Gastrocnemius medialis (tissue), 4 donors: ENCODE measurements around the gene ERICH6. TPM values are rescaled to one million over a fixed set of nuclear protein-coding genes. Genes with fewer than 3 reads are reported as not detected.

ENCODE experiments used
- ATAC-seq, 2 donors: fragments of 150-250 bp; one replicate each; pipeline ENCODE4 v1.9.1; 2016
- DNase-seq, 2 donors: peaks; one replicate each; pipeline ENCODE4 v3.0.0-alpha.2; 2019
- H3K27ac ChIP-seq, 4 donors: fragments of 200-600 bp; sonication (generic); 1 replicate in 1 of 4; 2 replicates in 3 of 4; pipeline ENCODE4 v1.5.1; 2016 to 2018; ENCODE audit warnings: mild to moderate bottlenecking in 2 of 4, moderate library complexity in 1 of 4
- H3K27me3 ChIP-seq, 3 donors: fragments of 200-600 bp; sonication (generic) in 2 of 3; 1 replicate in 1 of 3; 2 replicates in 2 of 3; pipeline versions ENCODE4 v1.5.1 to v1.6.0; 2016 to 2019; ENCODE audit warnings: mild to moderate bottlenecking in 1 of 3, moderate library complexity in 1 of 3
- H3K36me3 ChIP-seq, 2 donors: fragments of 200-600 bp; sonication (generic) in 1 of 2; one replicate each; pipeline ENCODE4 v1.5.1; 2017 to 2018
- H3K4me1 ChIP-seq, 2 donors: fragments of 200-600 bp; sonication (generic) in 1 of 2; one replicate each; pipeline ENCODE4 v1.5.1; 2016 to 2017; ENCODE audit warnings: mild to moderate bottlenecking in 2 of 2
- H3K4me3 ChIP-seq, 4 donors: fragments of 200-600 bp; sonication (generic) in 3 of 4; 1 replicate in 1 of 4; 2 replicates in 3 of 4; pipeline ENCODE4 v1.5.1; 2016 to 2019; ENCODE audit warnings: mild to moderate bottlenecking in 2 of 4
- H3K9me3 ChIP-seq, 3 donors: fragments of 200-600 bp; sonication (generic) in 2 of 3; 1 replicate in 1 of 3; 2 replicates in 2 of 3; pipeline ENCODE4 v1.5.1; 2016 to 2019
- CTCF ChIP-seq, 5 experiments: fragments of 450-650 bp in 3 of 5; fragments of 200-600 bp in 2 of 5; sonication (generic) in 2 of 5; IDR thresholded peaks in 4 of 5; conservative IDR thresholded peaks in 1 of 5; 1 replicate in 4 of 5; 2 replicates in 1 of 5; pipeline ENCODE4 v1.5.1; 2016 to 2019; ENCODE audit warnings: antibody characterized with exemption in 5 of 5, mild to moderate bottlenecking in 3 of 5, moderate library complexity in 3 of 5
- POLR2A ChIP-seq, 2 donors: fragments of 450-650 bp; IDR thresholded peaks; one replicate each; pipeline ENCODE4 v1.6.1; 2017; ENCODE audit warnings: antibody characterized with exemption in 2 of 2, mild to moderate bottlenecking in 2 of 2, moderate library complexity in 2 of 2
- in situ Hi-C, 4 donors: fragments of 200-750 bp; cut with MboI; loops; one replicate each; pipeline versions ENCODE4 v1.15.0 to v1.8.0; 2017; ENCODE audit warnings: low sequenced_read_pairs in 4 of 4
- intact Hi-C: fragments of 100-400 bp; cut with DNase I; formaldehyde crosslinking; loops from one replicate; pipeline ENCODE4 v1.15.1; 2023; ENCODE audit warnings: low total_unique reads
- total RNA-seq, 4 donors: library from RNA; depleted of rRNA; stranded (reverse); fragments of >200 nt; gene quantifications; one replicate each; pipeline versions ENCODE4 v1.1.0 to v1.2.3, GENCODE V29; 2016

The ERICH6 gene
- total RNA-seq, 4 donors from 2014 or later: not detected

DNA sequence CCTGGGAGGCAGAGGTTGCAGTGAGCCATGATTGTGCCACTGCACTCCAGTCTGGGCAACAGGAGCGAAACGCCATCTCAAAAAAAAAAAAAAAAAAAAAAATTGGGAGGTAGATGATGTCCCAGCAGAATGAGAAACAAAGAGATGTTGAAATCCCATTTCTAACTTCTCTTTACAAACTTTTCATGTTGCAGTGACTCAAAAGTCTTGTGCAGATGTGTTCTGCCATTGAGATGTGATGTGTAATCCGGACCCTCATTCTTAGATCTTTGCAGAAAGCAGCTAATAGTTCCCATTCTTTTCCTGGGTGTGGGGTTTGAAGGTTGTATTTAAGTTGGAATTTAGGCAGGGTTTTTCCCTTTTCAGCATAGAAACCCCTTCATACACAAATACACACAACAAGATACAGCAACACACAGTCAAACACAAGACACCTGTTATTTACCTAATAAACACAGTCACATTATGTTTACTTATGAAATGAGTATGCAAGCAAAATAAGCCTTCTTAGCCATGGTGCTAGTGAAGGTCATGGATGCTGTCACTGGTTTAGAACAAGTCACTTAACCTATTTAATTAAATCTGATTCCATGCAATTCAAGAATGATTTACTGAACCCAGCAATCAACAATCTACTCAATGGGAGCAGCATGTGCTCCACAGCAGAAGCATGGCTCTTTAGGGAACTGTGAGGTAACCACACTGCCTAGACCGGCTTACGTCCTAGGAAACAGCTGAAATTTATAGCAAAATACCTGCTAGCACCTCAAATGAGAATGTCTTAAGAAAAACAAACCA lies 44.4 kb upstream of the ERICH6 start:
- H3K27me3 ChIP-seq: no peaks in the 10 kb centered on the region
- intact Hi-C loops: no loop called here
- DNase-seq (no peak), ATAC-seq (peak in 1 of 2 donors; percentile 18)
- no peak overlapping the region for H3K4me3 ChIP-seq
- no peaks in the 10 kb centered on the region for H3K9me3 ChIP-seq
- H3K4me1 ChIP-seq: peaks cover 50 to 58% of the 10 kb centered on the region in 2 donors
- H3K36me3 ChIP-seq: no peaks in the 10 kb centered on the region
- in situ Hi-C loops: no loop called here
- H3K27ac ChIP-seq: peak overlapping the region in 1 of 4 donors; percentile 10
- TF ChIP-seq CTCF (IDR thresholded peaks at IDR 0.05 in 4 of 5, conservative IDR thresholded peaks at IDR 0.05 in 1 of 5) (no peak), POLR2A (IDR thresholded peaks at IDR 0.05) (no peak)

- no peak for DNase-seq
- Histone ChIP-seq H3K4me1 (peaks cover 47 to 57% of the 10 kb centered on the region in 2 donors), H3K36me3 (peaks cover 0 to 6% of the 10 kb centered on the region in 2 donors), H3K9me3 (no peaks in the 10 kb centered on the region), H3K27ac (peak overlapping the region in 1 of 4 donors; percentile 1), H3K27me3 (no peaks in the 10 kb centered on the region), H3K4me3 (no peak overlapping the region)
- in situ Hi-C loops: no loop called here
- intact Hi-C loops: no loop called here
- no peak for ATAC-seq
- TF ChIP-seq CTCF (IDR thresholded peaks at IDR 0.05 in 4 of 5, conservative IDR thresholded peaks at IDR 0.05 in 1 of 5) (no peak), POLR2A (IDR thresholded peaks at IDR 0.05) (no peak)
Measured at GRCh38 chr3:150746791-150747590, 43.3 kb upstream of the ERICH6 start.

- peaks cover 0 to 13% of the 10 kb centered on the region in 2 donors for H3K36me3 ChIP-seq
- in situ Hi-C loops: no loop called here
- ATAC-seq: no peak
- no peaks in the 10 kb centered on the region for H3K27me3 ChIP-seq
- H3K27ac ChIP-seq: no peak overlapping the region
- no peaks in the 10 kb centered on the region for H3K9me3 ChIP-seq
- DNase-seq: no peak
- no peak overlapping the region for H3K4me3 ChIP-seq
- TF ChIP-seq CTCF (IDR thresholded peaks at IDR 0.05 in 4 of 5, conservative IDR thresholded peaks at IDR 0.05 in 1 of 5) (no peak), POLR2A (IDR thresholded peaks at IDR 0.05) (no peak)
- intact Hi-C loops: no loop called here
- H3K4me1 ChIP-seq: peaks cover 41 to 48% of the 10 kb centered on the region in 2 donors
Measured at GRCh38 chr3:150745832-150746231, 42.1 kb upstream of the ERICH6 start.

- ATAC-seq (no peak), DNase-seq (no peak)
- Histone ChIP-seq H3K27ac (no peak overlapping the region), H3K4me3 (no peak overlapping the region), H3K27me3 (no peaks in the 10 kb centered on the region), H3K9me3 (no peaks in the 10 kb centered on the region), H3K36me3 (peaks cover 0 to 13% of the 10 kb centered on the region in 2 donors), H3K4me1 (peaks cover 37 to 47% of the 10 kb centered on the region in 2 donors)
- TF ChIP-seq POLR2A (IDR thresholded peaks at IDR 0.05) (no peak), CTCF (IDR thresholded peaks at IDR 0.05 in 4 of 5, conservative IDR thresholded peaks at IDR 0.05 in 1 of 5) (no peak)
- in situ Hi-C loops: no loop called here
- intact Hi-C loops: no loop called here
Measured at GRCh38 chr3:150744919-150745211, 41.1 kb upstream of the ERICH6 start.
